Mesangial cell (primary cell): ENCODE data around the gene CD48. TPM values are rescaled to one million over a fixed set of nuclear protein-coding genes. Genes with fewer than 3 reads are reported as not detected.

Experiments used
- total RNA-seq: library from RNA; depleted of rRNA; stranded (reverse); fragments of >200 nt; gene quantifications from 2 replicates; pipeline ENCODE4 v1.2.3, GENCODE V29; 2015

Gene CD48, protein sequence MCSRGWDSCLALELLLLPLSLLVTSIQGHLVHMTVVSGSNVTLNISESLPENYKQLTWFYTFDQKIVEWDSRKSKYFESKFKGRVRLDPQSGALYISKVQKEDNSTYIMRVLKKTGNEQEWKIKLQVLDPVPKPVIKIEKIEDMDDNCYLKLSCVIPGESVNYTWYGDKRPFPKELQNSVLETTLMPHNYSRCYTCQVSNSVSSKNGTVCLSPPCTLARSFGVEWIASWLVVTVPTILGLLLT
- not detected in 2 replicates for total RNA-seq

DNA sequence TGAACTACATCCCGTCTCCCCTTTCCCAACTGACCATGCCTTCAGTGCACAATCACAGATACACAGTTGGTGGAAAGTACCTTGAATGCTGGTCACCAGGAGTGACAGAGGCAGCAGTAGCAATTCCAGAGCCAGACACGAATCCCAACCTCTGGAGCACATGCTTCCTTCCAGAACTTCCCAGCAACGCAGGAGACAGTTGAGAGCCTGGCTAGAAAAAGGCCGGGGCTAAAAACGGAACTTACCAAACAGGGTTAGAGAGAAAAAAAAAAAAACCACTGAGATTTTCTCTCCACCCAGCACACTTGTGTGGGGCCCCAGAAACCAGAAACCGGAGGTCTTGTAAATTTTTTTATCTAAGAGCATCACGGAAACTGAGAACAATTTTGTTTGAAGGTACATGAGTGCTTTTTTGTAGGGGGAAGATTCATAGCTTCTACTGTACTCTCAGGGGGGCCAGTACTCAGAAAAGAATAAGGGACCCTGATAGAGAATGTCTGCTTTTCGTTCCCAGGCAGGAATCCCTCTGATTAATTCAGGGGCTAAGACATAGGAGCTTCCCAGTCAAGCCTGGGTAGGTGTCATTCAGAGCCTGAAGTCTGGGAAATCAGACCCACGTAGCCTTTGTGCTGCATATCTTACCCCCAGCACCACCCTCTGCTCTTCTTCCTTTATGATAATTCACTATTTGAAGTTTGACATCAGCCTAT is at the start of gene CD48:
TSS of gene CD48 (minus strand) at position 221 of the 710 bp plus-strand sequence. CDS start at position 162, 59 bp downstream.

DNA sequence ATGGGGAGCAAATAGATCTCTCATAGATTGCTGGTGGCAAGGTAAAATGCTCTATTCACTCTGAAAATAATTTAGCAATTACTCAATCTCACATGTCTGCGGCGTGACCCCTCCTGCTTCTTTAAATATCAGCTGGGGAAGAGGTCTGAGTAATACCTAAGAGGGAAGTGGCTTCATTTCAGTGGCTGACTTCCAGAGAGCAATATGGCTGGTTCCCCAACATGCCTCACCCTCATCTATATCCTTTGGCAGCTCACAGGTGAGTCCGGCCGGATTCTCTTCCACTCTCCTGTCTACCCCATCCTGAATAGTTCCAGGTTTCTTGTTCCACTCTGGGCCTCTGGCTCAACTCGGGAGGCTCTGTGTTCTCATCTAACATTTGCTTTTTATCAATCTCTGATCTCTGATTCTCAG is 27.5 kb upstream of the CD48 start, which contains the start of gene SLAMF7:
TSS of gene SLAMF7 (plus strand) at position 150 of the 414 bp plus-strand sequence. CDS start at position 205, 55 bp downstream.

DNA sequence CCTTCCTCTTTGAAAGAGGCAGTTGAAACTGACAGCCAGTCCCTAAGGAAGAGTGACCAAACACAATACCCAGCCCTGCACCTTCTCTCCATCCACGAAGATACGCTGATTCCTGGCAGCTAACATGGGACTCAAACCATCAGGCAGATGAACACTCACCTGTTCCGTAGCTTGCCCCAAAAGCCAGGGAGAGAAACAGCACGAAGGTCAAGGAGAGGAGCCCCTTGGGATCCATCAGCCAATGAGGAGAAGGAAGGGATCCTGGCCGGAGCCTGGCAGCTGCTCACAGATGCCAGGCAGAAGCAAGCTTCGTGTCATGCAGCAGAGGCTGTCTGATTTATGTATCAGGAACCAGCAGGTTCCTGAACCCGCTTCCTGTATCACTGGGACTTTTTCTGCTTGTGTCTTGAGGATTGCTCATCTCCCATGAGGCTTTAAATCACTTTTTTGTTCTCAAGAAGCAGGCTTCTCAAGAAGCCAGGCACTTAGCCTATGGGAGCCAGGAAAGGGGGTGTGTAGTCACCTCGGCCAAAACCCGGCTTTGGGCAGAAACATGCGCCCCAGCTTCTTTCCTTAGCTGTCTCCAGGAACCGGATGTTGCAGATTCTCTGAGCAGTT is 64.8 kb downstream of the CD48 start, which contains the start of gene SLAMF1:
TSS of gene SLAMF1 (minus strand) at position 334 of the 618 bp plus-strand sequence. CDS start at position 235, 99 bp downstream.

Other genes starting within 250 kb of the CD48 start
- not detected in 2 replicates for gene SLAMF6, start 188.6 kb downstream of the CD48 start, total RNA-seq
- gene CD84, start 132.3 kb downstream of the CD48 start, total RNA-seq = not detected in 2 replicates
- not detected in 2 replicates for gene SLAMF1, start 64.8 kb downstream of the CD48 start, total RNA-seq
- gene SLAMF7, start 27.4 kb upstream of the CD48 start, total RNA-seq = not detected in 2 replicates
- gene LY9, start 84.4 kb upstream of the CD48 start, total RNA-seq = not detected in 2 replicates
- not detected in 2 replicates for gene CD244, start 151.1 kb upstream of the CD48 start, total RNA-seq
- gene ITLN1, start 173.4 kb upstream of the CD48 start, total RNA-seq = not detected in 2 replicates
- gene ITLN2, start 243.0 kb upstream of the CD48 start, total RNA-seq = not detected in 2 replicates